AG04450 (cell line): ENCODE results near the gene TMCC1. TPM values are rescaled to one million over a fixed set of nuclear protein-coding genes. Genes with fewer than 3 reads are reported as not detected.
"Not testable (repeated sequence)": the region's sequence is repeated elsewhere in the genome, so short reads cannot be mapped to it uniquely, and the experiment has no call there.

Experiments used
- CTCF ChIA-PET: fragments of 300-600, 350-600 bp; formaldehyde crosslinking; extraction: SDS; loops from one replicate; lab custom pipeline; 2022; ENCODE audit warnings: antibody characterized with exemption, inconsistent platforms; lab: Charles Lee
- POLR2A ChIA-PET: fragments of 350-600 bp; formaldehyde crosslinking; extraction: SDS; loops from one replicate; lab custom pipeline; 2021; ENCODE audit warnings: antibody characterized with exemption, inconsistent platforms; lab: Yijun Ruan, JAX
- DNase-seq: peaks from one replicate; pipeline ENCODE4 v3.0.0-alpha.2; 2011; ENCODE audit warnings: low read depth, low spot score
- H3K27ac ChIP-seq: one replicate; pipeline ENCODE4 v1.5.1; 2012; ENCODE audit warnings: low read depth, low read length, control low read depth
- H3K27me3 ChIP-seq: one replicate; pipeline ENCODE4 v1.6.0; 2012; ENCODE audit warnings: low read length; ENCODE audit not compliant: control insufficient read depth, insufficient read depth
- H3K4me3 ChIP-seq: 2 replicates; pipeline ENCODE4 v1.5.1; 2011; ENCODE audit warnings: mild to moderate bottlenecking, low read depth, low read length, control low read depth
- H3K9me3 ChIP-seq: 2 replicates; pipeline ENCODE4 v1.5.1; 2012; ENCODE audit warnings: low read length; ENCODE audit not compliant: control insufficient read depth, insufficient read depth
- CTCF ChIP-seq: IDR thresholded peaks from 2 replicates; pipeline ENCODE4 v1.5.1; 2011; ENCODE audit warnings: low read depth, low read length, control low read depth, inconsistent platforms
- polyA plus RNA-seq: library from polyadenylated mRNA; depleted of rRNA; stranded (reverse); fragments of >200 nt; gene quantifications from 2 replicates; pipeline ENCODE4 v1.2.3, GENCODE V29; 2011

The TMCC1 gene
- polyA plus RNA-seq, 1 experiment = 14.1 TPM

DNA sequence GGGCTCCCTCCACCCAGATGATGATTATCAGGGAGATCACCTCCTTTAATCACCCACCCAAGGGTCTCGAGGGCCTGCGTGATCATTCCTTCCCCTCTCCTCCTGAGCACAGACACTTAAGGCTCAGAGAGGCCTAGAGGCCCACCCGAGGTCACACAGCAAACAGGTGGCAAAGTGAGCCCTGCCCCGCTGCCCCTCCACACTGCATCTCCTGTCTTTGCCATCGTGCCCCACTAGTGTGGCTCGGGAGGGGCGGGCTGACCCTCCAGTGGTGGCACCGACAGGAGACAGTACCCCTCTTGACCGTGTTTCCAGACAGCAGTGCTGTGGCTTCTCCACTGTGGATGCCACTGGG is 282.1 kb downstream of the TMCC1 start:
- DNase-seq = no peak
- Histone ChIP-seq H3K4me3 (no peak overlapping the region), H3K27me3 (no peaks in the 10 kb centered on the region), H3K27ac (no peak overlapping the region), H3K9me3 (peaks cover 3% of the 10 kb centered on the region; the same call in 1 of the 2 replicates)
- ChIA-PET CTCF (interaction anchor here (1.5 to 1.7 kb wide), 2 partner anchors 121 to 214 kb away, joined by 3 to 4 read pairs; no protein-coding TSS in a partner anchor), POLR2A (no interaction called here)
- no peak for TF ChIP-seq CTCF

DNA sequence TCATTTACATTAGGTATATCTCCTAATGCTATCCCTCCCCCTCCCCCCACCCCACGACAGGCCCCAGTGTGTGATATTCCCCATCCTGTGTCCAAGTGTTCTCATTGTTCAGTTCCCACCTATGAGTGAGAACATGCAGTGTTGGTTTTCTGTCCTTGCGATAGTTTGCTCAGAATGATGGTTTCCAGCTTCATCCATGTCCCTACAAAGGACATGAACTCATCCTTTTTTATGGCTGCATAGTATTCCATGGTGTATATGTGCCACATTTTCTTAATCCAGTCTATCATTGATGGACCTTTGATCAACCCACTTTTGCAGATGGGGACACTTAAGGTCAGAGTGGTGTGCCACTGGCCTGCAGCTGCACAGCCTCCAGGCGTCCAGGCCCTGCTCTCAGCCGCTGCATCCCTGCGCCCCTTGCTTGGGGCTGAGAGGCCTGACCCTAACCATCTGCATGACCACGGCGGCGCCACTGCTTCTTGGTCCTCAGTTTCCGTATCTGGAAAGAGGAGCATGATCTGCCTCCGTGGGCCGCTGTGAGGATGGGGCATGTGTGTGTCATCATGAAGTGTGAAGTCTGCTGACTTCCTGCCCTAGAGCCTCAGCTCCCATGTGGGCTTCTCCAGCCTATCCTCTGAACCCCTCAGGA is 282.6 kb downstream of the TMCC1 start:
- H3K4me3 ChIP-seq, DNase-seq, H3K27ac ChIP-seq, H3K27me3 ChIP-seq, POLR2A ChIA-PET, H3K9me3 ChIP-seq: not testable (repeated sequence)
- CTCF ChIA-PET = interaction anchor here (1.5 kb wide), 1 partner anchor 214 kb away, joined by 3 read pairs; no protein-coding TSS in a partner anchor

DNA sequence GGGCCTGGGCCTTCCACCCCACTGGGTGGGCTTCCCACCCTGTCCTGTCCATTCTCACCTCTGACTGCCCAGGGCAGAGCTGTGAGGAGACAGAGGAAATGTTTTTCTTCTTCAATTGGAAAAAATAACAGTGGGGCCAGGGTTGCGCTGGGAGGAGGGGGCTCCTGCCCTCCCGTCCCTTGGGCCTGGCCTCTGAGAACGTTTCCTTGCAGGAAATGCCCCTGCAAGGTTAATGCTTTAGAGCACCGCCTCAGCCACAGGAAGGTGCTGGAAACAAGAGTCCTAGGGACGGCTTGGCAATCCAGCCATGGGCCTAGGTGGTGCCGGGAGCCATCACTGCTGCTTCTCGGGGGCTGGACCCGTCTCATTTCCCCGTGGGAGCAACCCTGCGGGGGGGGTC is 283.2 kb downstream of the TMCC1 start:
- no peaks in the 10 kb centered on the region for H3K27me3 ChIP-seq
- CTCF ChIA-PET = interaction anchor here (1.5 kb wide), 1 partner anchor 215 kb away, joined by 3 read pairs; no protein-coding TSS in a partner anchor
- POLR2A ChIA-PET = no interaction called here

GRCh38 chr3:129609591-129610182 is 283.8 kb downstream of the TMCC1 start:
- no peak overlapping the region for H3K27ac ChIP-seq
- peaks cover 3% of the 10 kb centered on the region; the same call in 1 of the 2 replicates for H3K9me3 ChIP-seq
- ChIA-PET CTCF (interaction anchor here (1.5 to 1.6 kb wide), 2 partner anchors 119 to 215 kb away, joined by 3 to 6 read pairs; no protein-coding TSS in a partner anchor), POLR2A (no interaction called here)
- H3K4me3 ChIP-seq = no peak overlapping the region
- no peak for DNase-seq
- no peaks in the 10 kb centered on the region for H3K27me3 ChIP-seq
- TF ChIP-seq CTCF = no peak

More for the DNA sequence above, 283.2 kb downstream of the TMCC1 start:
- Histone ChIP-seq H3K4me3 (no peak overlapping the region), H3K9me3 (peaks cover 3% of the 10 kb centered on the region; the same call in 1 of the 2 replicates), H3K27ac (no peak overlapping the region)
- no peak for DNase-seq
- no peak for TF ChIP-seq CTCF

- no peaks in the 10 kb centered on the region for H3K27me3 ChIP-seq
- H3K9me3 ChIP-seq = peaks cover 3% of the 10 kb centered on the region; the same call in 1 of the 2 replicates
- no peak for TF ChIP-seq CTCF
- DNase-seq = no peak
- CTCF ChIA-PET = interaction anchor here (0.7 to 1.6 kb wide), 3 partner anchors 117 to 235 kb away, joined by 3 to 6 read pairs (median 3); no protein-coding TSS in a partner anchor
- POLR2A ChIA-PET = no interaction called here
- no peak overlapping the region for H3K4me3 ChIP-seq
- no peak overlapping the region for H3K27ac ChIP-seq
Measured at GRCh38 chr3:129608936-129609590, 284.4 kb downstream of the TMCC1 start.
